HG03097 (cell line): ENCODE measurements around the gene SPATS2L.

Source experiments
- ATAC-seq: cut with Tn5 transposase; IDR thresholded peaks from one replicate; pipeline ENCODE4 v1.9.1; 2021; ENCODE audit not compliant: unreplicated experiment, low FRiP score

Gene SPATS2L

GRCh38 chr2:200454927-200455801, 148.7 kb downstream of the SPATS2L start:
- peak; percentile 61 for ATAC-seq

DNA sequence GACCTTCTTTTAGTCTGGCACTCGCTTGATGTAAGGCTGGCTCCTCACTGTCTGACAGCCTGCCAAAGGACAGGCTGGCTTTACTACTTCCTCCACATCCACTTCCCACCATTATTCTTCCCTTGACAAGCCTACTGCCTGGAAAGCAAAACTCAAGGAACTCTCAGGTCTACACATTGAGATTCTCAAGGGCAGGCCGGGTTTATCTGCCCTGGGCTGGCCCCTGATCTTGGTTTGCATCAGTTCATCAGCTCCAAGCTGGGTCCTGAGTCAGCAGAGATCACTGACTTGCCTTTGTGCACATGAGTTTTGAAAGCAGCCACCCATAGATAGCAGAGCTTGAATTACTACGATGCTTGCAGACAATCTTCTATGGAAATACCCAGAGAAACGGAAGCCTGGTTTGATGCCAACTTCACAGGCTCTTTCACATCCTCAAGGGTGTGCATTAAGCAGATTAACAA, 149.5 kb downstream of the SPATS2L start:
- ATAC-seq = peak; percentile 69

DNA sequence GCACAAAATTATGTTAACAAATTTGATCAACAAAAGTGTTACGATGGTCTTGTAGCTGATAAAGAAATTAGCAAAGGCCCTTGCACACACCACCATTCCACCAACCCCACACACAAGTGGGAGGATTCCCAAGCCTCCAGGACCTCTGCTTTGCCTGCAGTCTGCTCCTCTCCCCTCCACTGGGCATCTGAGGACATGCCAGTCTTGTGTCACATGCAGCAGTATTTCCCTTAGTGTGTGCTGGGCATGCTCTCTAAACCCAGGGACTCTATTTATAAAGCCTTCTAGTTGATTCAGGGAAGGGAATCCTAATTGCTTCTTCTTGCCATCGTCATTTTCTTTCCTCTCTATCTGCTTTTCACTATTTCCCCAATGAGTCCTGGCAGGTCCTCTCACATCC, 150.1 kb downstream of the SPATS2L start:
- ATAC-seq = no peak

GRCh38 chr2:200459101-200459500, 152.6 kb downstream of the SPATS2L start:
- ATAC-seq = no peak

DNA sequence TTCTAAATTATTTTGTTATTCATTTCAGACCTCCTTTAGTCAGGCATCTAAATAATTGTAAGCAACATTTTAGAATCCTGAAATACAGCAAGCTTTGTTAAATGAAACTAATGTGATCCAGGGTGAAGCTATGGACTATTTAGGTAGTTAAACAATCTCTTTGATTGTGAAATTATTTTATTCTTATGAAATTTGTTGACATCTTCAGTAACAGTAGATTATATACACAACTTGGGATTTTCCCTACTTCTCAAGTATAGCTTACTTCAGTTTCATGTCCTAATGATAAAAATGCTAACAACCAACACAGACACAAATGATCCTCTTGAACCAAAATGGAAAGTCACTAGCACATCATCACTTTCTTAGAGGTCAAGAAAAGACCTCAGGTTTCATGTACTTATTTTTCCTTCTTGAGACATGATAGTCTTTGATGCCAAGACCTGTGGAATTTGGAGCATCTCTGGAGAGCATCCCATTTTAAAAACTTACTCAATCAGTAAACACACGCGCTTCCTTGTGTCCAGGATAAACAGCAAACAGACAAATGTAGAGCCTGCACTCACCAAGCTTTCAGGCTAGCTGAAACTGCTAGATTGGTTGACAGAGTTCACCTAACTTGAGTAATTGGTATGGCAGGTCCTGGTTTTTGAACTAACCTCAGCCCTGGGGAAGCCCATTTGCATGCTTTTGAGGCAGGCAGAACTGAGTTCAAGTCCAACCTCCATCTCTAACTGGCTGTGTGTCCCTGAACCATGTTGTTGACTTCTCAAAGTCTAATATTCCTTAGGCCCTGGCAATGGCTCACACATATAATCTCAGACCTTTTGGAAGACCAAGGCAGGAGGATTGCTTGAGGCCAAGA, 155.6 kb downstream of the SPATS2L start:
- no peak for ATAC-seq

DNA sequence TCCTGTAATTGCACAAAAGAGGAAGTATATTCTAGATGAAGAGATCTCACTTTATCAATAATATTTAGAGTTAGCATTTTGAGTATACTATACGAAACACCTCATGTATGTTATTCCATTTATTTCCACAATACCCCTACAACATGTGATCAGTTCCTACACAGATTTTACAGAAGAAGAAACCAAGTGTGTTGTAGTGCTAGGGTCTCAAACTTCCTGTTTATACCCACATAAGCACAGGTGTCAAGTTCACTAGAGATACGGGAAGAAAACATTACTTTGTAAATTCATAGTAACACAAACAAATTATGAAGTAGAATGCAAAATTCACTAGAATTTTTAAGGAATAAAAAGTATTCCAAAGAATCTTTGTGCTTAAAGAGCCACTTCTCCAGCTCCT, 157.0 kb downstream of the SPATS2L start:
- no peak for ATAC-seq

DNA sequence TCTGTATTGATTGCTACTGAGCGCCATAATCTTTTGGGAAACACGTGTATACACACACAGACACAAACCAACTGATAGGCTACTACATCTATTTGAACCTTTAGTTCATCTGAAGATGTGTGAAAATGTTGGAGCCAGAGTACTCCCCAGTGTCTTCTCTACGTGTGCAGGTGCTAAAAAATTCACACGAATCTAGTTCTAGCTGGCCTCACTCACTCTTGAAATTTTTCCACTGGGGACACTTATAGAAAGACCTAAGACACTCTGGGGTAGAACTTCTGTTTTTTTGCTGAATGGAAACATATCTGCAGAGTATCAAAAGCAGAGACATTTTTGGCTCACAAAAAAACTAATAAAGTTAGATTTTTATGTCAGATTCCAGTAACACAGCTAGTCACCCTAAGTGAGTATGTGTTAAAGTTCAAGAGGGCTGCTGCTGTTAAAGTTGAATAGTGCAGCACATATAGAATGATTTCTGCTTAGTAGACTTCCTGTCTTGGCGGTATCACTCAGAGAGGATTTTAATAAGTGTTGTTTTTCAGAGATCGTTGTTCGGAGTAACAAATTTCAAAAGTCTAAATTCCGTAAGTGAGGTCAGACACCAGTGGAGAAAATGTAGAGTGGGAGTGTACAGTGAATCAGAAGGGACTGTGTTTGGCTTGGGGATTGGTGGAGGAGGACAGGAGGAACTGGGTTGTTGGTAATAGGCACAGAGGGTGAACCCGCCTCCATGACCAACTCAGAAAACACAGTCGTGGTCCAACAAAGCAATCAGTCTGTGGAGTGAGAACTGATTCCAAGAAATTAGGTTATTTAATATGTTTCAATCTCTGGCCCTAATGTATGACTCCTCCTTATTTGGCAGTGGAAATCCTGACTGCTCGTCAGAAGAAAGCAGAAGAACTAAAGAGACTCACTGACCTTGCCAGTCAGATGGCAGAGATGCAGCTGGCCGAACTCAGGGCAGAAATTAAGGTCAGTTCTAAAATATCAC, 160.2 kb downstream of the SPATS2L start:
- no peak for ATAC-seq

DNA sequence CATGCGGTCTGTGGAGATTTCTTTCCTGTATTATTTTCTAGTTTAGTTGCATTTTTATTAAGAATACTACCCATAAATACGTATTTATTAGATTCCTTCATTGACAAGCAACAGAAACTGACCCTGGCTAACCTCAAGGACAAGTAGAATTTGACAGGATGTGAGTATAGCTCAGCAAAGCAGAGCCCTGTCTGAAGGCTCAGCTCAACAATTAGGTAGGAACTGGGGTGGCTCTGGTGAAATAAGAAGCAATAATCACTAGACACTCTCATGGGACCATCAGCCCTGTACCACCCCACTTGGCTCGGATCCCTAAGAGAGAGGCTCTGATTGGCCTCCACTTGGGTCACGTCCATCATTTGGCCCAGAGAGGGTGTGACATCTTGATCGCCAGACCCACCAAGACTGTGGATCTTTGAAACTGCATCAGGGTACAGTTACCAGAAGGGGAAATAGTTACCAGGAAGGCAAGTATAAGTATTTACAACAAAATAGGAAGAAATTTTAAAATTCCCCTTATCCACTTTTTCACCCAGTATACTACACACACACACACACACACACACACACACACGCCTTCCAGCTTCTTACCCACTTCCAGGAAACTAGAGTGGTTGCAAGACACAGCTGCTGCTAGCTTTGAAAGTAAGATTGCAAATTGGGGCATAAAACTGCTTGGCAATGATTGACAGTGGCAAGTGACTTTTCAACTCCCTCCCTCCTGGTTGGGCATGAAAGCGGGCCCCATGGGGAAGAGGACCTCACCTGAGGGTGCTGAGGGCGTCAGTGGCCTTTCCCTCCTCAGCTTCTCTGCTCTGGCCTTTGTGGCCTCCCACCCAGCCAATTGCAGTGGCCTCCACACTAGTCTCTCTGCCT, 161.6 kb downstream of the SPATS2L start:
- ATAC-seq = no peak

DNA sequence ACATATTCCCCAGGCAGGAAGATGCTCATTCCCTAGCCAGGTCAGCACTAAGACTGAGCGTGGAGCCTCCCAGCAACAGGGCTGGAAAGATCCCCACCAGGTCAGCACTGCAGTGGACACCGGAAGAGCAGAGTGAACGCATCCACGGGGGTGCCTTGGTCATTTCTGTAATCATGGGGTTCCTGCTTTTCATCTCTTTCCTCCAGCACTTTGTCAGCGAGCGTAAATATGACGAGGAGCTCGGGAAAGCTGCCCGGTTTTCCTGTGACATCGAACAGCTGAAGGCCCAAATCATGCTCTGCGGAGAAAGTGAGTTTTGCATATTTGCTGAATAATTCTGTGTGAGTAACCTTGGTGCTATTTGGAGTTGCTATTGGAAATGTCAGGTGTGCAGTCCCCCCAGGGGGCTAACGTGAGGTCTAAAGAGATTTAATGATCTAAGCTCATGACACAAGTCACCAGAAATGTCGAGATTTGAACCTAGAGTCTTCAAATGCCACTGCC, 163.3 kb downstream of the SPATS2L start:
- no peak for ATAC-seq

DNA sequence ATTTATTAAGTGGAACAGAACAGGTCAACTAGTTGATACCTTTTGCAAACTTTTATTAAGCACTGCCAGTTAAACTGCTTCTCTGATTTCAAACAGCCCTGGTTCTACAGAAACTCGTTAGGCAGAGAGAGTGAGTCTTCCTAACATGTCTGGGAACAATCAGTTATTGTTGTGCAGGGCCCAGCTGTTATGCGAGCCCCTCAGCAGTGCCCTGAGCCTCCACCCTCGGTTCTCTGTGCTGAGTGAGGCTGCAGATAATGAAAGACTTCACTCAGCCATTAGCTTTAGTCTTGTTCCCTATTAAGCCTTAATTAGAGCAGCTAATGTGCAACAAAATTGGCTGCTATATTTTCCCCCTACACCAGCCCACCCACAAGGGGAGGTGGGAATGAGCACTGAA, 163.7 kb downstream of the SPATS2L start:
- ATAC-seq = no peak

GRCh38 chr2:200471324-200471848, 164.9 kb downstream of the SPATS2L start:
- ATAC-seq = peak; percentile 81

DNA sequence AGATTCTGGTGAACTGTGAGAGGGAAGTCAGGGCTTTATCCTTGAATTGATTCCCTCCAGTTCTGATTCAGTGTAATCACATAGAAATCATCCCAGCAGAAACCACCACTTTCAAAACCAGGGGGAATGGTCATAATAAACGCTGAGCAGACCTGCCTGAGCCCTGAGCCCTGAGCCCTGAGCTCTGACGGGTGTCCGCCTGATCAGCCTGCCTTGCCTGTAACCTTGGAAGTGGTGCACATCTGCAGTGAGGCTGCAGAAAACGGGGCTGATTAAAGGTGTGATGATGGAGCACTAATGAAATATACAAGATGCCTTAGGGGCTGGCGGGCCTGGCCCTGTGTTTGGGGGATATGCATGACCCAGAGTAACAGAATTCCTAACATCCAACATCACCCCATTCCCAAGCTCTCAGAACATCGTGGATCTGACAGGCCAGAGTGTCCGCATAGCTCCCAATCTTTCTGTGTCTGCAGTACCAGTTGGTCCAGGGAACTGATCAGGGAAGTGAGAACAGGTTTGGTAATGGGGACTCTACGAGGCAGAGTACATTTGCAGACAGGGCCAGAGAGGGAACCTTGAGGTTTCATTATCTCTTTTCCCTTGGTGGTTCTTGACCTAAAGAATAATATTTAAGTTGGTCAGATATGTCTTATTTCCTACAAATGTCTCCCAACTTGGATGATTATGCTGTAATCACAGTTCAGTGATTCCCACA, 165.6 kb downstream of the SPATS2L start:
- peak; percentile 5 for ATAC-seq

DNA sequence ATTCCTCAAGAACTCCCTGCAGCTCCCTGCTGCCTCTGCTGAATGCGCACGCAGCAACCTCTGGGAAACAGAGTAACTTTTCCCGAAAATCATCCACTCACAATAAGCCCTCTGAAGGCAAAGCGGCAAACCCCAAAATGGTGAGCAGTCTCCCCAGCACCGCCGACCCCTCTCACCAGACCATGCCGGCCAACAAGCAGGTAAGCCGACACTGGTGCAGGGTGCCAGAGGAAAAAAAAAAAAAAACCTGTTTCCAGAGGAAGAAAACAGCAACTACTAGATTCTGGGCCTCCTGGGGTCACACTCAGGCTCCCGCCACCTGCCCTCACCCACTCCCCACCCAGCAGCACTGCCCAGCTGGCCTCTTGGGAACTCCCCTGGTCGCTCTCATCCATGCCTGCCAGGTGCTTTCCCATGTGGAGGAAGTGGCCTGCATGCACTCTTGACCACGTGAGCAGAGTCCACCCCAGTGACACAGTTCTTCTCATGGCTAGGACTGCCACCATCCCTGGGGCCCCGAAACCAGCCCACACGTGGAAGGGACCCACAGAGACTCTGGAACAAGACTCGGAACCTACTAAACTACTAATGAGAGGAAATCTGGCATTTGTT, 166.5 kb downstream of the SPATS2L start:
- no peak for ATAC-seq

DNA sequence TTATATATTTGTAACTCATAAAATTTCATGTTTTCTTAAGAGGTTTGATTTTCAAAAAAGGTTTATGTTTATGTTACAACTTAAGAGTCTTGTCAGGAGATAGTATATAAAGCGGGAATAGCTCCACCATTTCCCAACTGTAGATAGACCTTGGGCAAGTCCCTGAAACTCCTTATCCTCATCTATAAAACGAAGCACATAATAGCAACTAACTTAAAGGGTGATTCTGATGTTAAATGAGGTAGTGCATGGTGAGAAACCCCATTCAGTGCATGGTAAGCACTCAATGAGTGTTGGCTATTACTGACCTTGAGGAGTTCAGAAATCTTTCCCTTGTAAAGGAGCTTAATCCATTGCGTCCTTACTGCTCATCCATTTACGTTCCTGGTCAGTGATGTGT, 169.3 kb downstream of the SPATS2L start:
- ATAC-seq = no peak

DNA sequence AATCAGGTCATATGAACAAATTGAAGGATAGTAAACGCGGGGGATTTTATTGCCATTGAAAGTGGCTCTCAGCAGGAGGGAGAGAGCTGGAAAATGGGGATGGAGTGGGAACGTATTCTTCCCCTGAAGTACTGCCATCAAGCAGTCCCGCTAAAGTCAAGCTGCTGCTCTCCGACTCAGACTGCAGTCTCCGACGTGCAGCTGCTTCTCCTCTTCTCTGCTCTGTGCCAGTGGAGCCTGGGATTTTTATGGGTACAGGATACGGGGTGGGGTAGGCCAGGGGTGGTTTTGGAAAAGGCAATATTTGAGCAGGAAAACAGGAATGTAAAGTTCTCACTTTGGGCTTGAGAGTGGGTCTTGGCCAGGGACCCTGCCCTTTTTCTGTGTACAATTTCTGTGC, 170.3 kb downstream of the SPATS2L start:
- no peak for ATAC-seq

- no peak for ATAC-seq
These were observed 171.2 kb downstream of the SPATS2L start for GRCh38 chr2:200477667-200478131.

DNA sequence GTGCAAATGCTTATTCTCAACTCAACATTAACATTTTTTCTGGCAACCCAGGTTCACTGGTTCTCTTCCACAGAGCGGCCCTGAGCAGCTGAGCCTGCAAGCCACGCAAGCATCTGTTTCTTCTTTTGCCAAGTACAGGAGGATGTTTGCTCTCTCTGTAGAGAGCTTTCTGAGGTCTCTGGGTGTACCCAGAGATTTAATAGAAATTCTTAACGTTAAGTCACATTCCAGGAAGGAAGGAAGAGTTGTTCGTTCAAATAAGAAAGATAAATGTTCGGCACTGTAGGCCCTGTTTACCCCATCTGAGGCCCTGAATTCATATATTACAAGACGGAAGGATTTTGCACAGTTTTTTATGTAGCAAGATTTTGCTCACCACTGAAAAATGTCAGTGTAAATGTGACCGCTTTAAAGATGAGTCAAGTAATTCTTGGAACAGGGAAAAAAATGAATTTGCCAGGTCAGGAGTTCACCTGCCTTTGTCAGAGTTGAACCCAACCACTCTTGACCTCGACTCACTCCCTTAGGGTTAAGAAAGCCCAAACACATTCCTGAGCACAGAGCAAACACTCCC, 173.3 kb downstream of the SPATS2L start:
- no peak for ATAC-seq
